A673 (cell line): ENCODE results near the gene CCDC88C. TPM values are rescaled to one million over a fixed set of nuclear protein-coding genes. Genes with fewer than 3 reads are reported as not detected.

Source experiments
- BruUV-seq: library from RNA; stranded (reverse); fragments of 400-500 nt; replicated peaks from 2 replicates; lab custom pipeline; 2021; lab: Mats Ljungman, UMichigan
- CTCF ChIA-PET: fragments of 300-600 bp; sonication (Branson Sonifier 250); formaldehyde crosslinking; loops from one replicate; lab custom pipeline; 2022; ENCODE audit warnings: antibody characterized with exemption; lab: Charles Lee
- POLR2A ChIA-PET: fragments of 300-600 bp; sonication (Branson Sonifier 250); formaldehyde crosslinking; loops from one replicate; lab custom pipeline; 2022; ENCODE audit warnings: antibody characterized with exemption; ENCODE audit not compliant: low non-redundant PET; lab: Charles Lee
- DNase-seq: peaks from one replicate; pipeline ENCODE4 v3.0.0-alpha.2; 2015; ENCODE audit warnings: low spot score
- H3K27ac ChIP-seq: fragments of 200-600 bp; sonication (generic); 2 replicates; pipeline ENCODE4 v1.5.1; 2016; ENCODE audit warnings: mixed run types, low read depth, mild to moderate bottlenecking, mixed read lengths, antibody characterized with exemption, low read length; ENCODE audit not compliant: poor library complexity, severe bottlenecking
- H3K27me3 ChIP-seq: fragments of 200-600 bp; sonication (generic); replicated peaks from 2 replicates; pipeline ENCODE4 v1.6.1; 2017; ENCODE audit warnings: mixed run types, low read depth, mild to moderate bottlenecking, mixed read lengths, antibody characterized with exemption, low read length; ENCODE audit not compliant: insufficient read depth, poor library complexity
- H3K36me3 ChIP-seq: fragments of 200-600 bp; sonication (generic); 2 replicates; pipeline ENCODE4 v1.6.1; 2016; ENCODE audit warnings: mixed run types, mild to moderate bottlenecking, mixed read lengths, antibody characterized with exemption, low read length; ENCODE audit not compliant: insufficient read depth, poor library complexity, severe bottlenecking
- H3K4me1 ChIP-seq: fragments of 200-600 bp; sonication (generic); 2 replicates; pipeline ENCODE4 v1.6.1; 2017; ENCODE audit warnings: mixed run types, mild to moderate bottlenecking, mixed read lengths, antibody characterized with exemption, low read length; ENCODE audit not compliant: insufficient read depth, poor library complexity, severe bottlenecking
- H3K4me3 ChIP-seq: fragments of 200-600 bp; sonication (generic); 2 replicates; pipeline ENCODE4 v1.5.1; 2016; ENCODE audit warnings: low read depth, mixed run types, mild to moderate bottlenecking, mixed read lengths, low read length; ENCODE audit not compliant: poor library complexity, severe bottlenecking
- H3K9me3 ChIP-seq: fragments of 200-600 bp; sonication (generic); 2 replicates; pipeline ENCODE4 v1.6.1; 2016; ENCODE audit warnings: mixed run types, low read depth, mild to moderate bottlenecking, mixed read lengths, antibody characterized with exemption, low read length; ENCODE audit not compliant: poor library complexity, severe bottlenecking
- EZH2 ChIP-seq: fragments of 200-600 bp; sonication (generic); IDR thresholded peaks from 2 replicates; pipeline ENCODE4 v1.6.1; 2017; ENCODE audit warnings: borderline replicate concordance, low read depth, mild to moderate bottlenecking, mixed read lengths, antibody characterized with exemption, low read length; ENCODE audit not compliant: poor library complexity, severe bottlenecking
- intact Hi-C: fragments of 100-400 bp; cut with micrococcal nuclease; formaldehyde crosslinking; loops from one replicate; pipeline ENCODE4 v1.10.0; 2022; ENCODE audit not compliant: unreplicated experiment
- total RNA-seq: library from RNA; stranded (reverse); gene quantifications from 2 replicates; pipeline ENCODE4 v1.2.3, GENCODE V29; 2021
- TF ChIP-seq, protein P1 (sequence below): fragments of 300-800, 200-600 bp; sonication (generic); conservative IDR thresholded peaks from 2 replicates; pipeline ENCODE4 v1.5.1; 2017; ENCODE audit warnings: low read depth, mild to moderate bottlenecking, antibody characterized with exemption, low read length, moderate library complexity, mixed read lengths

CCDC88C gene
- total RNA-seq, 1 experiment from 2014 or later: 49.1 TPM

DNA sequence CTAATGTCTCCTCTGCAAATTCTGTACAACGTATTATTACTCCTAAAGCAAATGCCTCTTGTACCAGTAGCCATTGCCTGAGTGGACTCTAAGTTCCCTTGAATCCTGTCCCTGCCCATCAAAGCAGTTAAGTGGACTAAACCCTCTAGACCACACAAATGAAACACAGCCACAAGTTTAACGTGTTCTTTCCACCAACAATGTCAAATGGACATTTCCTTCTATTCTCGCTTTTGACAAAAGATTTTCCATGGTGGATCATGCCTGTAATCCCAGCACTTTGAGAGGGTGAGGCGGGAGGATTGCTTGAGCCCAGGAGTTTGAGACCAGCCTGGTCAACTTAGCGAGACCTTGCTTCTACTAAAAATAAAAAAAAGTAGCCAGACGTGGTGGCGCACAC lies 15.9 kb downstream of the CCDC88C start:
- Histone ChIP-seq H3K27me3 (no peaks in the 10 kb centered on the region), H3K9me3 (no peaks in the 10 kb centered on the region), H3K27ac (no peak overlapping the region), H3K4me1 (peaks cover 4% of the 10 kb centered on the region), H3K36me3 (no peaks in the 10 kb centered on the region), H3K4me3 (no peak overlapping the region)
- TF ChIP-seq, protein P1, sequence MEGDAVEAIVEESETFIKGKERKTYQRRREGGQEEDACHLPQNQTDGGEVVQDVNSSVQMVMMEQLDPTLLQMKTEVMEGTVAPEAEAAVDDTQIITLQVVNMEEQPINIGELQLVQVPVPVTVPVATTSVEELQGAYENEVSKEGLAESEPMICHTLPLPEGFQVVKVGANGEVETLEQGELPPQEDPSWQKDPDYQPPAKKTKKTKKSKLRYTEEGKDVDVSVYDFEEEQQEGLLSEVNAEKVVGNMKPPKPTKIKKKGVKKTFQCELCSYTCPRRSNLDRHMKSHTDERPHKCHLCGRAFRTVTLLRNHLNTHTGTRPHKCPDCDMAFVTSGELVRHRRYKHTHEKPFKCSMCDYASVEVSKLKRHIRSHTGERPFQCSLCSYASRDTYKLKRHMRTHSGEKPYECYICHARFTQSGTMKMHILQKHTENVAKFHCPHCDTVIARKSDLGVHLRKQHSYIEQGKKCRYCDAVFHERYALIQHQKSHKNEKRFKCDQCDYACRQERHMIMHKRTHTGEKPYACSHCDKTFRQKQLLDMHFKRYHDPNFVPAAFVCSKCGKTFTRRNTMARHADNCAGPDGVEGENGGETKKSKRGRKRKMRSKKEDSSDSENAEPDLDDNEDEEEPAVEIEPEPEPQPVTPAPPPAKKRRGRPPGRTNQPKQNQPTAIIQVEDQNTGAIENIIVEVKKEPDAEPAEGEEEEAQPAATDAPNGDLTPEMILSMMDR: no peak
- ChIA-PET CTCF (no interaction called here), POLR2A (no interaction called here)
- intact Hi-C loops: no loop called here
- DNase-seq: no peak
- BruUV-seq: no TSS peak

DNA sequence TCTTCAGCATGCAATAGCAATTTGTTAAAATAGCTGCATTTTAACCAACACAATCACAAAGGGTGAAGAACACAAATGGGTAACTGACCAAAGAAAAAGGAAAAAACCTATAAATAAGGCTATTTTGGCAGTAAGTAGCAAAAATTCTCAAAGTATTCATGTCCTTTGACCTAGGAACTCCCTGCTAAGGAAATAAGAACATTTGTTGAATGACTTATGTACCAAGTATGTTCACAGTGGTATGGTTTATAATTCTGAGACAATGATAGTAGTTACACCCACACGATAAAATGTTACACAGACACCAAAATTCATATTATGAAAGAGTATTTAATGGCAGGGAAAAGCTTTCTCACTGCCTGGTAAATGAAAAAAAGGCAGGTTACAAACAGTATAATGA lies 16.9 kb downstream of the CCDC88C start:
- BruUV-seq: no TSS peak
- CTCF ChIA-PET: no interaction called here
- Histone ChIP-seq H3K27me3 (no peaks in the 10 kb centered on the region), H3K4me3 (no peak overlapping the region), H3K9me3 (no peaks in the 10 kb centered on the region), H3K27ac (no peak overlapping the region), H3K36me3 (no peaks in the 10 kb centered on the region), H3K4me1 (peaks cover 10% of the 10 kb centered on the region)
- POLR2A ChIA-PET: no interaction called here
- no peak for TF ChIP-seq EZH2
- TF ChIP-seq, protein P1: no peak
- no peak for DNase-seq
- intact Hi-C loops: no loop called here

DNA sequence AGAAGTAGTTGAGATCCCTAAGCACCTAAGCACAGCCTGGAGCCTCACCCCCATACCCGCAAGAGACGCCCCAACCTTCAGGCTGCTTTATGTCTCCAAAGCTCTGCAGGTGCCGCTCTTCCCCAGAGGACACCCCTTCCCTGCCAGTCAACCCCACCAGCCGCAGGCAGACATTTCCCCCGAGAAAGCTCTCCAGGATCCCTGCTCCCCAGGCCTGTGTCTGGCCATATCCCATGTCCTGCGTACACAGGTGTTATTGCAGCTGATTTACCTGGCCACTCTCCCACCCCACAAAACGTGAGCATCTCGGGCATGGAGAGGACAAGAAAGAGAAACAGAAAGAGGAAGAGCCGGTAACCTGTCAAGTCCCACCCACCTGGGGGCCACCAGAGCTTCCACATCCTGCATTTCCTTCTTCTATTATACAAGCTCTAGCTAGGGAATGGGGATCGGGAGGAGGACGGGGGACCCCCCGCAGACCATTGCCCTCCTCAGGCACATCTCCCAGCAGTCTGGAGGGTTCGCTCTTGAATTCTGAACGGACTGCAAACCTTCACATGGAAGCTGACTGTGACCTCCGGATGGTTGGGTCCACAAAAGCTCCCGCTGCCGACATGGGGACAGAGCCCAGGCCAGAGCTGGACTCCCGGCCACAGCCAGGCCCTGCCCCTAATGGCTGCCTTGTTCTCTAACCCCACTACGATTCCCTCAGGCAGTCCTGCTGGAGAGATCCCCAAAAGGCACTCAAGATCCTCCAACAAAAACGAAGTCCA lies 17.6 kb downstream of the CCDC88C start:
- CTCF ChIA-PET: no interaction called here
- Histone ChIP-seq H3K27ac (no peak overlapping the region), H3K27me3 (no peaks in the 10 kb centered on the region), H3K4me3 (no peak overlapping the region), H3K36me3 (no peaks in the 10 kb centered on the region), H3K4me1 (peaks cover 10% of the 10 kb centered on the region), H3K9me3 (no peaks in the 10 kb centered on the region)
- no TSS peak for BruUV-seq
- no peak for DNase-seq
- intact Hi-C loops: no loop called here
- POLR2A ChIA-PET: interaction anchor here (0.5 kb wide), 1 partner anchor 126 kb away, joined by 5 read pairs; no protein-coding TSS in a partner anchor
- TF ChIP-seq EZH2: no peak
- TF ChIP-seq, protein P1: no peak
